Muscle of arm (tissue), 12 donors: ENCODE data around the gene SFXN5. TPM values are rescaled to one million over a fixed set of nuclear protein-coding genes. Genes with fewer than 3 reads are reported as not detected.

Experiments
- DNase-seq: peaks from one replicate; pipeline ENCODE4 v3.0.0-alpha.2; 2013
- polyA plus RNA-seq, 12 donors: library from polyadenylated mRNA; unstranded; fragments of 120-200 nt; gene quantifications; one replicate each; pipeline ENCODE4 v1.2.1, GENCODE V29; 2013; ENCODE audit not compliant: insufficient read length in 12 of 12

Gene SFXN5
- polyA plus RNA-seq, 12 donors: 4.9 to 10.6 (median 6.7) TPM; not detected in 1

- DNase-seq: no peak
Measured at GRCh38 chr2:73020657-73021370, 50.7 kb downstream of the SFXN5 start.

GRCh38 chr2:73020306-73020656 lies 51.2 kb downstream of the SFXN5 start:
- no peak for DNase-seq

- no peak for DNase-seq
Measured at GRCh38 chr2:73018188-73018825, 53.2 kb downstream of the SFXN5 start.

- no peak for DNase-seq
Measured at GRCh38 chr2:73013936-73014335, 57.6 kb downstream of the SFXN5 start.

- no peak for DNase-seq
Measured at GRCh38 chr2:73009177-73009839, 62.2 kb downstream of the SFXN5 start.

GRCh38 chr2:73008766-73009135 lies 62.8 kb downstream of the SFXN5 start:
- DNase-seq: no peak

DNA sequence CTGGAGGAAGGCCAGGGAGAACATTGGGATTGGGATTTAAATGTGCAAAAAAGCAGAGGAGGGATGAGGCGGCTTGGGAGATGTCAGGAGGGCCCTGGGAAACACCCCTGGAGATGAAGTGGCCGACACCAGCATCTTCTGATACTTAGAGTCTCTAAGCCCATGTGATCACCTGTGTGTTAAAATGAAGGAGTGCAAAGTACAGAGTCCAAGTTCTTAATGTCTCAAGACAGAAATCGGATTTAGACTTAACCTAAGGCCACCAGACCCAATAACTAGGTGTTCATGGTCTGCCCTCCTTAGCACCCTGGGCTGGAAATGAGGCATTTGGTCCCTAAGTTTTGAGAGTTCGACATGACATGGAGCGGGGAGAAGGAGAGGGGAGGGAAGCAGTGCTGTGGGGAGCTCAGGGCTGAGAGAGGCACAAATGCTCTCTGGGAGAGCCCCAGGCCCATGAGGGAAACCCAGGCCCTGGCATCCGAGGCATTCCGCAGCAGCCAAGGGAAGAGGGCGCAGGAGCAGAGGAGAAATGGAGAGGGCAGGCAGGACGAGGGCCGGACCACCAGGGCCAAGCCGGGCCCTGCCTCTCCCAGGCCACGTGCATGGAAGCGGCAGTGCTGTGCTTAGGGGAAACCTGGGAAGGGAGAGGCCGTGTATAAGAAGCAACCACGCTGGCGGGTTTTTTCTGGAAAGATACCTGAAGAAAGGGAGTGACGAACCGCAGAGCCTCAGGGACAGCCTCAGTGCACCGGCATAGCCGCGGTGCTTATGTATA lies 63.3 kb downstream of the SFXN5 start:
- DNase-seq: no peak

- DNase-seq: no peak
Measured at GRCh38 chr2:73006969-73007710, 64.4 kb downstream of the SFXN5 start.

DNA sequence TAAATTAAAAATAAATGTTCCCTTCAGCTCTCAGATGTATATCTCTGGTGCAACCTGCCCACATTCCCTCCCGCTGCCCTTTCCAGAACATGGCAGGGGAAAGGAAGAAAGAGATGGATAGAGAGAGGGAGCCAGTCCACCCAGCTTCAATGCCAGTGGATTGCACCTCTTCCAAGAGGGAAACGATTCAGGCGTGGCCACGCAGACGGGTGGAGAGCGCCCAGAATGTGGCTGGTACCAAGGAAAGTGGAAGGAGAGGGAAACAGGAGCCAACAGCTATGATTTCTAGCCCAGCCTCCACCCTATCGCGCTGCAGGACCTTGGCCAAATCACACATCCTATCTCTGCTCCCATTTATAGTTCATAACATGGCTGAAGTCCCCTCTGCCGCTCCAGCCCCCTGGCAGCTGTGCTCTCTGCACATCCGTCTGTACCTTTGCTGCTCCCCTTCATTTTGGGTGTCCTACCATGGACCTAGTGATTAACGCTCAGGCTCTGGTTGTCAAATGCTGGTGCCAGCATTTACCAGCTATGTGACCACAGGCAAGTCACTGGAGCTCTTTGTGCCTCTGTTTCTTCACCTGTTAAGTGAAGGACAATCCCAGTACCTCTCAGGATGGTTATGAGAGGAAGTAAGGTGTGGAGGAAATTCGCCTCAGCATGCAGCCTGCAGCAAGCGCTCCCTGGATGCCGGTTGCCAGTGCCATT lies 66.5 kb downstream of the SFXN5 start:
- no peak for DNase-seq

DNA sequence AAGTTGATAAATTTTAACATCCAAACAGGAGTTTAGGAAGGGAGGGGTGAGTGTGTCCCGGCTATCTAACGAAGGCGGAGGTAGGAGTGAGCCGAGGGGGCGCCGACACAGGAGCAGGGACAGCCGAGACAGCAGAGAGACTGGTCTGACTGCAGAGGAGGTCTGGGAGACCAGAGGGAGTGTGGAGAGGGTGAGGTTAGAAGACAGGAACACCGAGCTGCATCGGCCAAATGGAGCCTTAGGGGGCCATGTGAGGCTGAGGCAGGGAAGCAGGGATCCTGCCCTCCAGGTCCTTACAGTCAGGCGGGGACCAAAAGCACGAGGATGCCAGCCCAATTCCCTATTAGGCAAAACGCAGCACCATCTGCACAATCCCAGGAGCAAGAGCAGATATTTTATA lies 67.0 kb downstream of the SFXN5 start:
- DNase-seq: no peak

DNA sequence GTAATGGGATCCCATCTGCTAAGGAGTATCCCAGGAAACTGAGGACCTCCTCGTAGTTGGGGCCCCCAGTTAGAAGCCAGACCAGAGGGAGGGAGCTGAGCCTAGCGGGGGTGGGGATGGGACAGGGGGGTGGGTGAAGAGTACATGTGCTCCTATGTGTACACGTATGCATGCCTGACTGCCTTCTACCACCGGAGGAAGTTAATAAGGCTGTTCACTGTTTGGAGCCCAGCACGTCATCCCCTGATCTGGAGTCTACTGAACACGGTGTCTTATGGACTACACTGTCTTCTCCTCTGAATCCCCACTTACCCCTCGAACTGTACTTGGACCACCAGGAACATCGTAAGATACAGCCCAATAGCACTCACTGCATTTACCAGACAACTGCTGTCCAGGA lies 68.5 kb downstream of the SFXN5 start:
- no peak for DNase-seq

DNA sequence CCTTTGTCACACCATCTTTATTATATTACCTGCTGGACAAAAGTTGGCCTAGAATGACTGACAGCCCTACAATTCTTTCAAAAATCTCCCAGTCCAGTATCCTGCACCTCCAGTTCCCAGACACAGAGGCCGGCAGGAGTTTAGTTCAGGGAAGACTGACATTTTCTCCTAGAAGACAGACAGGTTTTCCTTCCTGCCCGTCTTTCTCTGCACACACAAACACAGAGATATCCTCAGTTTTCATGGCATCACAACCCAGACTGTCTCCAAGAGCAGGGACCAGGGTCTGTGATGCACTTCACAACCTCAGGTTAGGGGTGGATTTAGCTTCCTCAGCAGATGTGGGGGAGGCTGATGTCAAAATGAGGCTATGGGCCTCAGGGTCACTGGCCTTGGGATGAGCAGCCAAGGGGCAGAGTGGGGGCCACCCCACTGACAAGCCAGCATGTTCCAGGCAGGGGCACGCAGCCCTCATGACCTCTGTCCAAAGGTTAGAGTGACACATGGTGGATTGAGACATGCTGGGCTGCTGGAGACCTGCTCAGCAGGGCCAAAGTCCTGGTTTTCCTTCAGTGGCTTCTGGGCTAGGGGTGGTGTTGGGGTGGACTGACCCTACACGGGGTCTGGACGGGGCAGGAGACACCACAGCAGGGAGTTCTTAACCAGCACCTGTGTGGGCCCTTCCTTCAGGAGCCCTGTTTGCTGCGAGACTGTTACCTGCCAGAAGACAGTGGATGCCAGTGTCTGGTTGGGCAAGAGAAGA lies 70.5 kb downstream of the SFXN5 start:
- DNase-seq: no peak

- DNase-seq: no peak
Measured at GRCh38 chr2:72999729-73000725, 71.5 kb downstream of the SFXN5 start.

DNA sequence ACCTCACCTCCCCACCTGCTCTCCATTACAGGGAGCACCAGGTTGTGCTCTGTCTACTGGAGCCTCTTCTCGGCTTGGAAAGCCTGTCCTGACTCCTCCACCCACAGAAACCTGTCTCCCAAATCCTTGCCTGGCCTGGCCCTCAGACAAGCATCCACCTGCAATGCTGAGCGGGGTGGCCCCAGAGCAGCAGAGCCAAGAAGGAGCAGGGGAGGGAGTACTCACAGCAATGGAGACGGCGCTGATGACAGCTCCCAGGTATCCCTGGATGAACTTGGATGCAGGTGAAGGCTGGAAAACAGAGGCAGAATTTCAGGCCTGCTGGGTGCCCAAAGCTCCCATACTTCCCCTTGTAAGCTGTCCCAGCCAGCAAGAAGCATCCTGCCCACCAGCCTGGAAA lies 72.8 kb downstream of the SFXN5 start:
- no peak for DNase-seq

GRCh38 chr2:72998234-72998651 lies 73.3 kb downstream of the SFXN5 start:
- DNase-seq: no peak

DNA sequence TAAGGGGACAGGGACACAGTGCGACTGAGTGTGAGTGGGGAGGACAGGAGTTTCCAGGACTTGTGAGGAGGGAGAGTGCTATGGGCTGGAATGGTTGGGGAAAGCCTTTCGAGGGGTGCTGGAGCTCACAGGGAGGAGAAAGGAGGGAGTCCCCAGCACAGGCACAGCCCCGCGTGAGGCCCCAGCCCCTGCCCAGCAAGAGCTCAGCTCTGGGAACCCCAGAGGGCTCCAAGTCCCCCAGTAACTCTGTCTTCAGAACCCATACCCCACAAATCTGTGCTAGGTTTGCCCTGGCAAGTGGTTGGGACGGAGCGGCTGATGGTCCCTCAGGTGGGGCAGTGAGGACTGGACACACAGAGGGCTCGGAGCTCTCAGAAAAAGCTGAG lies 75.4 kb downstream of the SFXN5 start:
- DNase-seq: no peak

DNA sequence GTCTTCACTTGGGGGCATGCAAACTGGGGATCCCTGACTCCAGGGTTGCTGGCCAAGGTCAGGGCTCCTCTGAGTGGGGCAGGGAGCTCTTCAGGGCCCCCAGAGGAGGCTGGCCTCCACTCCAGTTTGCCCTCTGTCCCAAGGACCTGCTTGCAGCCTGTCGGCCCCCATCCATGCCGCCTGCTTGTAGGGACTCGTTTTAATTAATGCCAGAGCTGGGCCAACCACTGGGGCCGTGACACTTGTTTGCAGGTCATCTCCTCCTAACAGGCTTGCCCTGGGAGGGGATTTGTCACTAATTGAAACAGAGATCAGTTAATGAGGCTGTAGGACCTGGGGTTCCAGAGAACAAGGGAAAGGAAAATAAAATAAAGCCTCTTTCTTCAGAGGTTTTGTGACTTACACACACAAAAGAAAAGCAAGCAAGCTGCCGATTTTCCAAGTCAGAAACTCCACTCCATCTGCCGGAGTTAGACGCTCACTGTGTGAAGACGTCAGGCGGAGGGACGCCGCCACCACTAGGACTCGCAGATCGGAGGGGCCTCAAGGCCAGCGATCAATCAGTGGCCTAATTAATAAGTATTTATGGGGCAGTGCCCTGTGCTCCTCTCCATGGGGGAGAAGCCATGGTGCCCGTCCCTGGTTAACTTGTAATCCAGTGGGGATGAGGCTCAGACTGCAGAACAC lies 75.9 kb downstream of the SFXN5 start:
- DNase-seq: no peak

GRCh38 chr2:72994991-72995380 lies 76.5 kb downstream of the SFXN5 start:
- no peak for DNase-seq
